H1 (cell line): Measurements from ENCODE around the gene KMT2A. TPM values are rescaled to one million over a fixed set of nuclear protein-coding genes. Genes with fewer than 3 reads are reported as not detected.

Experiments
- PHF8 ChIP-seq: fragments of 200-600 bp; sonication (generic); conservative IDR thresholded peaks from 2 replicates; pipeline ENCODE4 v1.7.1; 2012; ENCODE audit warnings: low read depth, mild to moderate bottlenecking, inconsistent platforms, low read length, moderate library complexity
- polyA plus RNA-seq, 7 experiments: library from polyadenylated mRNA; depleted of rRNA in 3 of 7; stranded (reverse) in 5 of 7; unstranded in 2 of 7; fragments of >200 nt in 5 of 7; fragments of 200-250 nt in 2 of 7; gene quantifications; 1 replicate in 5 of 7; 2 replicates in 1 of 7; 4 replicates in 1 of 7; pipeline versions ENCODE4 v1.2.1 to v1.2.3, GENCODE V29; 2011 to 2013; ENCODE audit warnings: missing spikeins in 2 of 7, mixed read lengths in 2 of 7
- total RNA-seq: library from RNA; stranded (reverse); fragmentation: NEBNext Ultra II Directional; extraction: Animal tissue kit (Norgen Biotek cat#: 25700); gene quantifications from 2 replicates; pipeline ENCODE4 v1.2.1, GENCODE V29; 2021

KMT2A gene
- total and polyA plus RNA-seq, 2 of the 8 experiments (the other 6 are each of a cell fraction or from before 2014, with no cell fraction given): 35.9 to 62.1 TPM

DNA sequence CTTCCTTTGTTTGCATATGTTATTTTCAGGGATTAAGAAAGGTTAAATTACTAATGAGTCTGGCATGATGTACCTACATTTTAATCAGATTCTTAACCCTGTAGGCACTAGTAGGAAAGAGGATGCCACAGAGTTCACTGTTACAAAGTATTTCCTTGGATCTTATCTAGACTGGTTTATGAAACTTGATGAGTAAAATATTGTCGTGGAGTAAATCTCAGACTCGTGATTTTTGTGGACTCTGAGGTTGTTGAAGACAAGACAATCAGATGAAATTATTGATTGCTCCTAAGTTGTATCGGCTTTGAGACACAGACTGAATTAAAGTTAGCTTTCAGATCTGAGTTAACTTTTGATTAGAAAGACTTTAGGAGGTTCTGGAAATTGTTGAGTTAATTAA is 6.0 kb downstream of the KMT2A start (continued):
- no peak for TF ChIP-seq PHF8
